ENCODE results near the gene PDX1. TPM values are rescaled to one million over a fixed set of nuclear protein-coding genes. Genes with fewer than 3 reads are reported as not detected.

PDX1 gene
- total RNA-seq, 4 donors from 2014 or later: not detected

GRCh38 chr13:27917121-27917947 lies 2.5 kb upstream of the PDX1 start:
- Histone ChIP-seq H3K4me1 (peaks cover 46% of the 10 kb centered on the region), H3K27me3 (peaks cover 99% of the 10 kb centered on the region), H3K4me3 (no peak overlapping the region), H3K27ac (no peak overlapping the region), H3K9me3 (no peaks in the 10 kb centered on the region), H3K36me3 (no peaks in the 10 kb centered on the region)
- WGBS: 6% methylated on average over 48 of the region's 48 CpGs
- TF ChIP-seq POLR2A (IDR thresholded peaks at IDR 0.05) (no peak), POLR2AphosphoS5 (IDR thresholded peaks at IDR 0.05) (no peak), EP300 (IDR thresholded peaks at IDR 0.05) (no peak), CTCF (IDR thresholded peaks at IDR 0.05) (no peak)
- DNase-seq (ENCODE audit: low spot score in 2 of 2): no peak

- 12% methylated on average over 45 of the region's 46 CpGs for WGBS
- Histone ChIP-seq H3K9me3 (no peaks in the 10 kb centered on the region), H3K36me3 (no peaks in the 10 kb centered on the region), H3K27ac (no peak overlapping the region), H3K4me3 (no peak overlapping the region), H3K27me3 (peaks cover 100% of the 10 kb centered on the region), H3K4me1 (peaks cover 53% of the 10 kb centered on the region)
- DNase-seq (ENCODE audit: low spot score in 2 of 2): no peak
- TF ChIP-seq POLR2AphosphoS5 (IDR thresholded peaks at IDR 0.05): no peak
- no peak for TF ChIP-seq EP300 (IDR thresholded peaks at IDR 0.05)
- no peak for TF ChIP-seq CTCF (IDR thresholded peaks at IDR 0.05)
- no peak for TF ChIP-seq POLR2A (IDR thresholded peaks at IDR 0.05)
Observed at GRCh38 chr13:27918041-27918917, 1.5 kb upstream of the PDX1 start.

- no peak overlapping the region for H3K4me3 ChIP-seq
- no peak overlapping the region for H3K27ac ChIP-seq
- DNase-seq (ENCODE audit: low spot score in 2 of 2): no peak
- H3K4me1 ChIP-seq: peaks cover 57% of the 10 kb centered on the region
- 18% methylated on average over 23 of the region's 23 CpGs for WGBS
- no peaks in the 10 kb centered on the region for H3K9me3 ChIP-seq
- TF ChIP-seq CTCF (IDR thresholded peaks at IDR 0.05): no peak
- no peak for TF ChIP-seq POLR2AphosphoS5 (IDR thresholded peaks at IDR 0.05)
- no peak for TF ChIP-seq POLR2A (IDR thresholded peaks at IDR 0.05)
- no peak for TF ChIP-seq EP300 (IDR thresholded peaks at IDR 0.05)
- no peaks in the 10 kb centered on the region for H3K36me3 ChIP-seq
- H3K27me3 ChIP-seq: peaks cover 100% of the 10 kb centered on the region
Observed at GRCh38 chr13:27918918-27919658, 712 bp upstream of the PDX1 start.

GRCh38 chr13:27919659-27919933 lies 204 bp upstream of the PDX1 start:
- peak overlapping the region; percentile 51 for H3K4me3 ChIP-seq
- H3K27me3 ChIP-seq: peaks cover 100% of the 10 kb centered on the region
- no peak for TF ChIP-seq EP300 (IDR thresholded peaks at IDR 0.05)
- no peak for TF ChIP-seq POLR2AphosphoS5 (IDR thresholded peaks at IDR 0.05)
- no peak for TF ChIP-seq CTCF (IDR thresholded peaks at IDR 0.05)
- TF ChIP-seq POLR2A (IDR thresholded peaks at IDR 0.05): no peak
- no peak for DNase-seq (ENCODE audit: low spot score in 2 of 2)
- H3K27ac ChIP-seq: no peak overlapping the region
- H3K4me1 ChIP-seq: peaks cover 62% of the 10 kb centered on the region
- no peaks in the 10 kb centered on the region for H3K36me3 ChIP-seq
- 5% methylated on average over 11 of the region's 11 CpGs for WGBS
- H3K9me3 ChIP-seq: no peaks in the 10 kb centered on the region
